ENCODE measurements around the gene MRPS9. TPM values are rescaled to one million over a fixed set of nuclear protein-coding genes. Genes with fewer than 3 reads are reported as not detected.

MRPS9 gene
- total RNA-seq, 2 experiments from 2014 or later: 24.5 to 30.8 TPM

- Mint-ChIP-seq H3K27ac (no peak overlapping the region), H3K27me3 (no peaks in the 10 kb centered on the region), H3K9me3 (ENCODE audit: low read depth) (no peaks in the 10 kb centered on the region), H3K4me3 (no peak overlapping the region), H3K4me1 (peaks cover 4% of the 10 kb centered on the region), H3K36me3 (peaks cover 11% of the 10 kb centered on the region)
- ATAC-seq (no peak), DNase-seq (no peak)
- CTCF ChIA-PET: no interaction called here
Measured at GRCh38 chr2:105062158-105062557, 24.3 kb downstream of the MRPS9 start.

DNA sequence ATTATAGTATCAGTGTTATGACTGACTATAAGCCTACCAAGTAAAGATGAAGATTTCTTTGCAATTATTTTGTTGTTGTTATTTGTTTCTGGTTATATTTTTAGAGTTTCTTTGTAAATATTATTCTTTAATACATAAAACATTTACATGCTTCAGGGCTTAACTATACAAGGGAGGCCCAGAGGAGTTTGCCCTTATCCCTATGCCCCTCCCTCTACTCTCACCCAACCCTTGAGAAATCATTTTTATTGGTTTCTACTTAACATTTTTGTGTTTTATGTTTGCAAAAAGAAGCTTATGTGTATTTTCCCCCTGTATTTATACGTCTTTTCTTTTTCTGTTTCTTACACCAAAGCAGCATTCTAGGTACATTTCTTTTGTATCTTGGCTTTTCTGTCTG lies 30.5 kb downstream of the MRPS9 start:
- Mint-ChIP-seq H3K9me3 (ENCODE audit: low read depth) (no peaks in the 10 kb centered on the region), H3K4me3 (no peak overlapping the region), H3K27ac (no peak overlapping the region), H3K36me3 (peaks cover 6% of the 10 kb centered on the region), H3K27me3 (no peaks in the 10 kb centered on the region), H3K4me1 (peaks cover 34% of the 10 kb centered on the region)
- CTCF ChIA-PET: no interaction called here
- DNase-seq: no peak
- ATAC-seq: no peak

DNA sequence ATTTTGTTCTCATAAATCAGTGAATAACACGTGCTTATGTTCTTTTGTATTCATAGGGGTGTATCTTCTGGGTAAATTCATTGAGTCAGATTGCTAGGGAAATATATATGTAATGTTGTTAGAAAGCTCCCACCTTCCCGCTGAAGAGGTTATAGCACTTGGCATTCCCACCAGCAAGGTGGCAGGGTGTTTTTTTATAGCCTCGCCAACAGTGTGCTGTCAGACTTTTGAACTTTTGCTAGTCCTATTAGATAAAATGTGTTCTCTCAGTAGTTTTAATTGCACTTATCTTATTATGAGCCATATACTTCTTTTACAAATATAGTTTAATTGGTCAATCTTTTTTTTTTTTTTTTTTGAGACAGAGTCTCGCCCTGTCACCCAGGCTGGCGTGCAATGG lies 31.0 kb downstream of the MRPS9 start:
- ATAC-seq (no peak), DNase-seq (no peak)
- Mint-ChIP-seq H3K36me3 (peaks cover 6% of the 10 kb centered on the region), H3K9me3 (ENCODE audit: low read depth) (no peaks in the 10 kb centered on the region), H3K4me1 (peaks cover 34% of the 10 kb centered on the region), H3K27me3 (no peaks in the 10 kb centered on the region), H3K27ac (no peak overlapping the region), H3K4me3 (no peak overlapping the region)
- CTCF ChIA-PET: interaction anchor here (0.9 to 1.0 kb wide), 2 partner anchors 20 to 45 kb away, joined by 3 read pairs; no protein-coding TSS in a partner anchor

GRCh38 chr2:105070010-105070865 lies 32.4 kb downstream of the MRPS9 start:
- CTCF ChIA-PET: interaction anchor here (1.0 kb wide), 1 partner anchor 44 kb away, joined by 3 read pairs; no protein-coding TSS in a partner anchor
- DNase-seq: no peak
- Mint-ChIP-seq H3K9me3 (ENCODE audit: low read depth) (no peaks in the 10 kb centered on the region), H3K27me3 (no peaks in the 10 kb centered on the region), H3K36me3 (peaks cover 12% of the 10 kb centered on the region), H3K4me3 (no peak overlapping the region), H3K4me1 (peaks cover 38% of the 10 kb centered on the region), H3K27ac (peak overlapping the region; percentile 28)
- ATAC-seq: peak; percentile 35

DNA sequence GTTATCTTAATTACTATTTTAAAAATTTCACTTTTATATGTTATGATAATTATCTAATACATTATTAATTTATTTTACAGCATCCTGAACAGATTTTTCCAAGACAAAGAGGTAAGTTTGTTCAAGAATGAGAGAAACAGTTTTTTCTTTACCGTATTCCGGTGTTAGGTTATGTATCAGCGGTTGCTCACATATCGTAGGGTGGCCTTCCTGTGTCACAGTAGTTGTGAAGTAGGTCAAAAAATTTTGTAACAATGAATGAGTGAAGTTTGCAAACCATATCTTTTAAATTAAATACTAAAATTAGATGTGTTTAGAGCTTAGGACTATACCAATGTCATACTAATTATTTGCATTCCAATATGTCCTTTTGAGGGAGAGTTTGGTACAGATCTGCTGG lies 33.5 kb downstream of the MRPS9 start:
- DNase-seq (no peak), ATAC-seq (no peak)
- peaks cover 11% of the 10 kb centered on the region for H3K36me3 Mint-ChIP-seq
- CTCF ChIA-PET: interaction anchor here (0.6 kb wide), 2 partner anchors 167 to 866 kb away, joined by 3 read pairs; no protein-coding TSS in a partner anchor
- peaks cover 38% of the 10 kb centered on the region for H3K4me1 Mint-ChIP-seq
- no peaks in the 10 kb centered on the region for H3K9me3 Mint-ChIP-seq (ENCODE audit: low read depth)
- no peaks in the 10 kb centered on the region for H3K27me3 Mint-ChIP-seq
- H3K4me3 Mint-ChIP-seq: no peak overlapping the region
- peak overlapping the region; percentile 32 for H3K27ac Mint-ChIP-seq

DNA sequence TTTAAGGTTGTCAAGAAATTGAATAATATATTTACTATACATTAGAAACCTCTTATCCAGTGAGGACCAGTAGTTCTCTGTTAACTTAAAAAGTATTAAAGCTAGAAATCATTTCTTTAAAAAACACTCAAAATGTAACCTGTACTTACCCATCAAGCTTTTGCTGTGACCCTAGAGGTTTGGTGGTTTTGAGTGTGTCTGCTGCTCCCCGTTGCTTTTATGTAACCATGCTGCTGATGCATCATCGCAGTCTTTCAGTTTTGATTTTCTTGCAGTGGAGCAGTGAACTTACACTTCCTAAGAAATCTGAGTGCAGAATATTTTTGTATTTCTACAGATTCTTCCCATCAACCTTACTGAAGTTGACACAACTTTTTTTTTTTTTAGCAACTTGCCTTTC lies 34.2 kb downstream of the MRPS9 start:
- CTCF ChIA-PET: no interaction called here

GRCh38 chr2:105073591-105073990 lies 35.7 kb downstream of the MRPS9 start:
- no peaks in the 10 kb centered on the region for H3K9me3 Mint-ChIP-seq (ENCODE audit: low read depth)
- peaks cover 36% of the 10 kb centered on the region for H3K4me1 Mint-ChIP-seq
- no peak for ATAC-seq
- H3K27me3 Mint-ChIP-seq: no peaks in the 10 kb centered on the region
- DNase-seq: no peak
- no peak overlapping the region for H3K4me3 Mint-ChIP-seq
- H3K27ac Mint-ChIP-seq: no peak overlapping the region
- H3K36me3 Mint-ChIP-seq: peaks cover 12% of the 10 kb centered on the region
- CTCF ChIA-PET: no interaction called here

More for the DNA sequence above, 34.2 kb downstream of the MRPS9 start:
- H3K4me1 Mint-ChIP-seq: peaks cover 38% of the 10 kb centered on the region
- peak overlapping the region; percentile 34 for H3K27ac Mint-ChIP-seq
- ATAC-seq: peak; percentile 94
- DNase-seq: peak; percentile 78
- H3K9me3 Mint-ChIP-seq (ENCODE audit: low read depth): no peaks in the 10 kb centered on the region
- peaks cover 11% of the 10 kb centered on the region for H3K36me3 Mint-ChIP-seq
- H3K4me3 Mint-ChIP-seq: no peak overlapping the region
- no peaks in the 10 kb centered on the region for H3K27me3 Mint-ChIP-seq

- Mint-ChIP-seq H3K4me3 (no peak overlapping the region), H3K9me3 (ENCODE audit: low read depth) (no peaks in the 10 kb centered on the region), H3K36me3 (peaks cover 10% of the 10 kb centered on the region), H3K27me3 (no peaks in the 10 kb centered on the region), H3K27ac (no peak overlapping the region), H3K4me1 (peaks cover 20% of the 10 kb centered on the region)
- CTCF ChIA-PET: interaction anchor here (0.9 kb wide), 1 partner anchor 32 kb away, joined by 3 read pairs; no protein-coding TSS in a partner anchor
- DNase-seq (no peak), ATAC-seq (no peak)
Measured at GRCh38 chr2:105076121-105076520, 38.3 kb downstream of the MRPS9 start.

DNA sequence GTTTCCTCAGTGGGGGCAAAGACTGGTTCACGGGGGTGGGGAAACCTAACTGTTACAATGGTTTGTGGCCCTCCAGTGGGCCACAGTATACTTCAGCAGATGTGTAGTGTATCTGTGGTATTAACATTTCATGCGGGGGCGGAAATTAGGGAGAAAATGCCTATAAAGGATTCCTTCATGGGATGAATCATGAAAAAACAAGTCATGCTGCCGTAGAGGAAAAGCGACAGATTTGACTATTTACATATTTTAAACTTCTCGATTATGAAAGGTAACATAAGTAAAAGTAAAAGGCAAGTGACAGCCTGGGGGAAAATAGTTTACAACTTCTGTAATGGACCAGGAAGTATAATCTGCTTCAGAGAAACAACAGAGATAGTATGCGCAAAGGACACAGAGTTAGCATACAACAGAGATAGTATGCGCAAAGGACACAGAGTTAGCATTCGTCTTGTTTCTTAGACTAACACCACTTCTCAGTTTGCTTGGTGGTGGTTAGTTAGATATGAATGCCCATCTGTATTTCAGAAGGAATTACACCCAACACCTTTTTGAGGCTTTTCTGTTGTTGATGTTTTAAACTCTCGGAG lies 41.1 kb downstream of the MRPS9 start:
- peaks cover 4% of the 10 kb centered on the region for H3K4me1 Mint-ChIP-seq
- H3K27ac Mint-ChIP-seq: no peak overlapping the region
- H3K36me3 Mint-ChIP-seq: peaks cover 13% of the 10 kb centered on the region

GRCh38 chr2:105080461-105080860 lies 42.6 kb downstream of the MRPS9 start:
- Mint-ChIP-seq H3K36me3 (peaks cover 8% of the 10 kb centered on the region), H3K4me1 (no peaks in the 10 kb centered on the region), H3K27me3 (no peaks in the 10 kb centered on the region), H3K4me3 (no peak overlapping the region), H3K9me3 (ENCODE audit: low read depth) (no peaks in the 10 kb centered on the region), H3K27ac (no peak overlapping the region)
- ATAC-seq (no peak), DNase-seq (no peak)
- CTCF ChIA-PET: no interaction called here

More for the DNA sequence above, 41.1 kb downstream of the MRPS9 start:
- ATAC-seq (no peak), DNase-seq (no peak)
- Mint-ChIP-seq H3K27me3 (no peaks in the 10 kb centered on the region), H3K4me3 (no peak overlapping the region), H3K9me3 (ENCODE audit: low read depth) (no peaks in the 10 kb centered on the region)
- CTCF ChIA-PET: no interaction called here

DNA sequence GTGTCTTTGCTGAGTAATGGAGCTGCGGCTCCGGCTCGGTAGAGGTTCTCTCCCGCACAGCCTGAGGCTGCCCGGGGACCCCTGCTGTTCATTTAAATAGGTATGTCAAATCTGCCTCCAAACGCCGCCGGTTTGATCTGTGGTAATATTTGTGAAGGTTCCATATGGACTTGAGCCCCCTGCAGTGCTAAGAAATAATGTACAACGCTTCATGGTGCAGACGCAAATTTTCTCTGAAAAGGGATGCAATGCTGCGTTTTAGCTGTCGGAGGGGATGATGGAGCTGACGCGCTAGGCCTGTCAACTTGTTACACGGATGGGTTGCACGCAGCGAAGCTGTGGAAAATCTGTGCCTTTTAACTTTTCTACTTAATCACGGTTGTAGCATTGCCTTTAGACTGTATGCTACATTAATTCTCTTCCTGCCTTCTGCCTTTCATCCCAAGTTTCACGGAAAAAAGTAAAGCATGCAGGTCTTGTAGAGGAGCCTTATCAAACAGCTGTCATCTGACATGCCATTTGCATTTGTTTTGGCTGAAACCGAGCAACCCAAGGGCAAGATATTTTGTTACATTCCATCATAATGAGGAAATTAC lies 43.2 kb downstream of the MRPS9 start:
- DNase-seq: no peak
- CTCF ChIA-PET: no interaction called here
- H3K27ac Mint-ChIP-seq: no peak overlapping the region
- ATAC-seq: no peak
- H3K4me3 Mint-ChIP-seq: no peak overlapping the region
- no peaks in the 10 kb centered on the region for H3K9me3 Mint-ChIP-seq (ENCODE audit: low read depth)
- no peaks in the 10 kb centered on the region for H3K27me3 Mint-ChIP-seq
- no peaks in the 10 kb centered on the region for H3K4me1 Mint-ChIP-seq
- peaks cover 8% of the 10 kb centered on the region for H3K36me3 Mint-ChIP-seq

- Mint-ChIP-seq H3K36me3 (peaks cover 8% of the 10 kb centered on the region), H3K9me3 (ENCODE audit: low read depth) (no peaks in the 10 kb centered on the region), H3K4me3 (no peak overlapping the region), H3K27me3 (no peaks in the 10 kb centered on the region), H3K4me1 (peaks cover 5% of the 10 kb centered on the region), H3K27ac (no peak overlapping the region)
- ATAC-seq (no peak), DNase-seq (no peak)
- CTCF ChIA-PET: no interaction called here
Measured at GRCh38 chr2:105082107-105082506, 44.2 kb downstream of the MRPS9 start.

- H3K27me3 Mint-ChIP-seq: no peaks in the 10 kb centered on the region
- DNase-seq (no peak), ATAC-seq (no peak)
- CTCF ChIA-PET: no interaction called here
- peaks cover 5% of the 10 kb centered on the region for H3K36me3 Mint-ChIP-seq
- H3K4me1 Mint-ChIP-seq: peaks cover 12% of the 10 kb centered on the region
- H3K9me3 Mint-ChIP-seq (ENCODE audit: low read depth): no peaks in the 10 kb centered on the region
- no peak overlapping the region for H3K27ac Mint-ChIP-seq
- H3K4me3 Mint-ChIP-seq: no peak overlapping the region
Measured at GRCh38 chr2:105085525-105085924, 47.7 kb downstream of the MRPS9 start.

DNA sequence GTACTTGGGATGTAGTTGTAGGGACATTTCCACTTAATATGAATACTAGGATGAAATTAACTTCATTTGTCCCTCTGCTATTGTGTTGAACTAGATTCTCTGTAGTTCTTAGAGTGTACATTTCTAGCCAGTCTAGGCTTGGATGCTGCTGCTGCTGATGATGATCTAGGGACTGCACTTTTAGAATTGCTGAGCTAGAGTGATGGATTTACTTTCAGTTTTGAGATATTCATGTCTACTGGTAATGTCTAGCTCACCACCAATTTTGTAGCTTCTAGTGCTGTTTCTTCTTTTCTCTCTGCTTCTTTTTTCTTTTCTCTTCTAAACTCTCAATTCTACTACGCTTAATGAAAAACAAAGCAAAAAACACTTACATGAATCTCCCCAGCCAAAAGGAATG lies 49.4 kb downstream of the MRPS9 start:
- Mint-ChIP-seq H3K36me3 (peaks cover 3% of the 10 kb centered on the region), H3K9me3 (ENCODE audit: low read depth) (no peaks in the 10 kb centered on the region), H3K27ac (no peak overlapping the region), H3K4me1 (peaks cover 12% of the 10 kb centered on the region), H3K4me3 (peak overlapping the region; percentile 9), H3K27me3 (no peaks in the 10 kb centered on the region)
- CTCF ChIA-PET: no interaction called here
- no peak for DNase-seq
- peak; percentile 82 for ATAC-seq

All from activated CD8-positive, alpha-beta memory T cell treated with anti-CD3 and anti-CD28 coated beads, Interleukin-2, amount 10 ng/mL, durations not matched to agents 7 days and 5 days (primary cell).